Mesodermal cell (in vitro differentiated cells): ENCODE results near the gene PARD3B.

Source experiments
- H3K27ac ChIP-seq: 2 replicates; pipeline ENCODE4 v1.7.0; 2013; ENCODE audit warnings: mild to moderate bottlenecking, low read depth, low read length, moderate library complexity; ENCODE audit not compliant: severe bottlenecking
- H3K36me3 ChIP-seq: 2 replicates; pipeline ENCODE4 v1.7.1; 2013; ENCODE audit warnings: mild to moderate bottlenecking, low read length, moderate library complexity; ENCODE audit not compliant: control insufficient read depth, insufficient read depth
- H3K4me1 ChIP-seq: one replicate; pipeline ENCODE4 v1.7.1; 2013; ENCODE audit warnings: mild to moderate bottlenecking, low read length; ENCODE audit not compliant: insufficient read depth, control insufficient read depth, poor library complexity, severe bottlenecking
- H3K4me3 ChIP-seq: 2 replicates; pipeline ENCODE4 v1.7.0; 2013; ENCODE audit warnings: low read length, control low read depth, mild to moderate bottlenecking; ENCODE audit not compliant: insufficient read depth, poor library complexity, severe bottlenecking; ENCODE audit errors: extremely low read depth
- H3K9me3 ChIP-seq: 2 replicates; pipeline ENCODE4 v1.7.1; 2013; ENCODE audit warnings: mild to moderate bottlenecking, low read length, moderate library complexity; ENCODE audit not compliant: control insufficient read depth
- WGBS, 2 experiments: methylation state at CpG; one replicate each; pipeline ENCODE4 v1.1.5; 2013; ENCODE audit warnings: missing lambda C conversion rate in 2 of 2; ENCODE audit not compliant: insufficient coverage in 2 of 2; 5-methylcytosine and 5-hydroxymethylcytosine counted together

Gene PARD3B

GRCh38 chr2:204586444-204587180 lies 41.3 kb downstream of the PARD3B start:
- no peaks in the 10 kb centered on the region for H3K36me3 ChIP-seq
- no peaks in the 10 kb centered on the region for H3K4me1 ChIP-seq
- H3K9me3 ChIP-seq = no peaks in the 10 kb centered on the region
- H3K27ac ChIP-seq = no peak overlapping the region
- WGBS, 2 experiments = 94 to 97% methylated on average over 4 to 5 of the region's 7 CpGs
- H3K4me3 ChIP-seq = no peak overlapping the region

- H3K27ac ChIP-seq = no peak overlapping the region
- H3K4me1 ChIP-seq = no peaks in the 10 kb centered on the region
- no peaks in the 10 kb centered on the region for H3K9me3 ChIP-seq
- H3K36me3 ChIP-seq = no peaks in the 10 kb centered on the region
- H3K4me3 ChIP-seq = no peak overlapping the region
- no CpG with 5 or more reads among the region's 3 CpGs for WGBS, 2 experiments
Observed at GRCh38 chr2:204590063-204590462, 44.8 kb downstream of the PARD3B start.

GRCh38 chr2:204591225-204591624 lies 46.0 kb downstream of the PARD3B start:
- WGBS, 2 experiments = 71% methylated on average over 1 of the region's 1 CpG; no CpG with 5 or more reads in 1 of the 2 experiments
- H3K27ac ChIP-seq = no peak overlapping the region
- no peaks in the 10 kb centered on the region for H3K9me3 ChIP-seq
- H3K36me3 ChIP-seq = no peaks in the 10 kb centered on the region
- no peak overlapping the region for H3K4me3 ChIP-seq
- no peaks in the 10 kb centered on the region for H3K4me1 ChIP-seq

GRCh38 chr2:204604061-204604460 lies 58.8 kb downstream of the PARD3B start:
- no peak overlapping the region for H3K27ac ChIP-seq
- no peak overlapping the region for H3K4me3 ChIP-seq
- H3K36me3 ChIP-seq = no peaks in the 10 kb centered on the region
- no peaks in the 10 kb centered on the region for H3K4me1 ChIP-seq
- H3K9me3 ChIP-seq = no peaks in the 10 kb centered on the region
- 100% methylated on average over 1 of the region's 2 CpGs for WGBS, 2 experiments

- H3K27ac ChIP-seq = no peak overlapping the region
- H3K4me3 ChIP-seq = no peak overlapping the region
- no CpG with 5 or more reads among the region's 2 CpGs for WGBS, 2 experiments
- H3K4me1 ChIP-seq = no peaks in the 10 kb centered on the region
- no peaks in the 10 kb centered on the region for H3K9me3 ChIP-seq
- no peaks in the 10 kb centered on the region for H3K36me3 ChIP-seq
Observed at GRCh38 chr2:204608237-204608939, 63.1 kb downstream of the PARD3B start.

- Histone ChIP-seq H3K27ac (no peak overlapping the region), H3K9me3 (no peaks in the 10 kb centered on the region), H3K4me3 (no peak overlapping the region), H3K36me3 (no peaks in the 10 kb centered on the region), H3K4me1 (no peaks in the 10 kb centered on the region)
- whole genome bisulfite sequencing, 2 experiments = no CpG with 5 or more reads among the region's 5 CpGs
Observed at GRCh38 chr2:204611017-204611631, 65.8 kb downstream of the PARD3B start.

- no peaks in the 10 kb centered on the region for H3K36me3 ChIP-seq
- H3K4me3 ChIP-seq = no peak overlapping the region
- no peak overlapping the region for H3K27ac ChIP-seq
- WGBS, 2 experiments = no CpG with 5 or more reads among the region's 2 CpGs
- H3K4me1 ChIP-seq = no peaks in the 10 kb centered on the region
- H3K9me3 ChIP-seq = no peaks in the 10 kb centered on the region
Observed at GRCh38 chr2:204611764-204612163, 66.5 kb downstream of the PARD3B start.

GRCh38 chr2:204613635-204614034 lies 68.4 kb downstream of the PARD3B start:
- Histone ChIP-seq H3K4me1 (no peaks in the 10 kb centered on the region), H3K9me3 (no peaks in the 10 kb centered on the region), H3K27ac (no peak overlapping the region), H3K4me3 (no peak overlapping the region), H3K36me3 (no peaks in the 10 kb centered on the region)
- WGBS, 2 experiments = 86 to 100% methylated on average over 1 of the region's 1 CpG

- Histone ChIP-seq H3K9me3 (no peaks in the 10 kb centered on the region), H3K4me3 (no peak overlapping the region), H3K4me1 (no peaks in the 10 kb centered on the region), H3K36me3 (no peaks in the 10 kb centered on the region), H3K27ac (no peak overlapping the region)
- 89 to 94% methylated on average over 4 of the region's 4 CpGs for WGBS, 2 experiments
Observed at GRCh38 chr2:204615456-204615855, 70.2 kb downstream of the PARD3B start.

- WGBS, 2 experiments = 73 to 86% methylated on average over 1 to 2 of the region's 2 CpGs
- H3K4me1 ChIP-seq = no peaks in the 10 kb centered on the region
- H3K27ac ChIP-seq = no peak overlapping the region
- no peak overlapping the region for H3K4me3 ChIP-seq
- no peaks in the 10 kb centered on the region for H3K36me3 ChIP-seq
- no peaks in the 10 kb centered on the region for H3K9me3 ChIP-seq
Observed at GRCh38 chr2:204625135-204625534, 79.9 kb downstream of the PARD3B start.
